Type B pancreatic cell (in vitro differentiated cells): ENCODE results near the gene KHNYN. TPM values are rescaled to one million over a fixed set of nuclear protein-coding genes. Genes with fewer than 3 reads are reported as not detected.
"Not testable (repeated sequence)": the region's sequence is repeated elsewhere in the genome, so short reads cannot be mapped to it uniquely, and the experiment has no call there.

Source experiments
- DNase-seq: peaks from one replicate; pipeline ENCODE4 v3.0.0; 2021; ENCODE audit warnings: mixed read lengths; ENCODE audit not compliant: unreplicated experiment; ENCODE audit errors: extremely low spot score
- H3K27ac Mint-ChIP-seq: 2 replicates; pipeline ENCODE4 v1.8.0; 2021; ENCODE audit warnings: mild to moderate bottlenecking, mixed read lengths
- H3K27me3 Mint-ChIP-seq: 2 replicates; pipeline ENCODE4 v1.8.0; 2021; ENCODE audit warnings: mixed read lengths
- H3K36me3 Mint-ChIP-seq: 2 replicates; pipeline ENCODE4 v1.8.0; 2021; ENCODE audit warnings: mixed read lengths
- H3K4me1 Mint-ChIP-seq: one replicate; pipeline ENCODE4 v1.8.0; 2021; ENCODE audit warnings: mixed read lengths; ENCODE audit not compliant: unreplicated experiment
- H3K4me3 Mint-ChIP-seq: 2 replicates; pipeline ENCODE4 v1.8.0; 2021; ENCODE audit warnings: mild to moderate bottlenecking, mixed read lengths
- H3K9me3 Mint-ChIP-seq: 2 replicates; pipeline ENCODE4 v1.8.0; 2021; ENCODE audit warnings: mixed read lengths
- total RNA-seq: library from RNA; stranded (reverse); gene quantifications from 2 replicates; pipeline ENCODE4 v1.2.1, GENCODE V29; 2021; ENCODE audit warnings: low replicate concordance
- TF ChIP-seq, protein P1 (sequence below): fragments of 200-600 bp; sonication (generic); conservative IDR thresholded peaks from 2 replicates; pipeline ENCODE4 v1.5.0; 2021; ENCODE audit warnings: antibody characterized with exemption, mild to moderate bottlenecking

The KHNYN gene
- total RNA-seq, 1 donor from 2014 or later, result 81.3 TPM

DNA sequence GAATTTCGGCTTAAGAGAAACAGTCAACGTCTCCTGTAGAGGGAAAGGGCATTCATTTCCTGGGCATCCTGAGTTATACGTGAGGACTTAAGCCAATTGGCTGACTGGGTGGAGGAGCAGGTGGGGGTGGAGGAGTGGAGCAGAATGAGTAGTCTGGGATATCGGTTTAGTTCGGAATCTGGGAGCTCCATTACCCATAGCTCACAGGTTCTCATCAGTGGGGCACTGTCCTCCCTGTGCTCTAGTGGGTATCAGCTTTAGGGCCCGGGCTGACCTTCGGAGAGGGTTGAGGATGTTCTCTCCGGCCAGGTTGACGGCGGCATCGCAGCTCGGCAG lies 12.1 kb downstream of the KHNYN start:
- TF ChIP-seq, protein P1, sequence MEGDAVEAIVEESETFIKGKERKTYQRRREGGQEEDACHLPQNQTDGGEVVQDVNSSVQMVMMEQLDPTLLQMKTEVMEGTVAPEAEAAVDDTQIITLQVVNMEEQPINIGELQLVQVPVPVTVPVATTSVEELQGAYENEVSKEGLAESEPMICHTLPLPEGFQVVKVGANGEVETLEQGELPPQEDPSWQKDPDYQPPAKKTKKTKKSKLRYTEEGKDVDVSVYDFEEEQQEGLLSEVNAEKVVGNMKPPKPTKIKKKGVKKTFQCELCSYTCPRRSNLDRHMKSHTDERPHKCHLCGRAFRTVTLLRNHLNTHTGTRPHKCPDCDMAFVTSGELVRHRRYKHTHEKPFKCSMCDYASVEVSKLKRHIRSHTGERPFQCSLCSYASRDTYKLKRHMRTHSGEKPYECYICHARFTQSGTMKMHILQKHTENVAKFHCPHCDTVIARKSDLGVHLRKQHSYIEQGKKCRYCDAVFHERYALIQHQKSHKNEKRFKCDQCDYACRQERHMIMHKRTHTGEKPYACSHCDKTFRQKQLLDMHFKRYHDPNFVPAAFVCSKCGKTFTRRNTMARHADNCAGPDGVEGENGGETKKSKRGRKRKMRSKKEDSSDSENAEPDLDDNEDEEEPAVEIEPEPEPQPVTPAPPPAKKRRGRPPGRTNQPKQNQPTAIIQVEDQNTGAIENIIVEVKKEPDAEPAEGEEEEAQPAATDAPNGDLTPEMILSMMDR, result peak; percentile 14
- peak overlapping the region; percentile 98 for H3K27ac Mint-ChIP-seq
- no peaks in the 10 kb centered on the region for H3K27me3 Mint-ChIP-seq

DNA sequence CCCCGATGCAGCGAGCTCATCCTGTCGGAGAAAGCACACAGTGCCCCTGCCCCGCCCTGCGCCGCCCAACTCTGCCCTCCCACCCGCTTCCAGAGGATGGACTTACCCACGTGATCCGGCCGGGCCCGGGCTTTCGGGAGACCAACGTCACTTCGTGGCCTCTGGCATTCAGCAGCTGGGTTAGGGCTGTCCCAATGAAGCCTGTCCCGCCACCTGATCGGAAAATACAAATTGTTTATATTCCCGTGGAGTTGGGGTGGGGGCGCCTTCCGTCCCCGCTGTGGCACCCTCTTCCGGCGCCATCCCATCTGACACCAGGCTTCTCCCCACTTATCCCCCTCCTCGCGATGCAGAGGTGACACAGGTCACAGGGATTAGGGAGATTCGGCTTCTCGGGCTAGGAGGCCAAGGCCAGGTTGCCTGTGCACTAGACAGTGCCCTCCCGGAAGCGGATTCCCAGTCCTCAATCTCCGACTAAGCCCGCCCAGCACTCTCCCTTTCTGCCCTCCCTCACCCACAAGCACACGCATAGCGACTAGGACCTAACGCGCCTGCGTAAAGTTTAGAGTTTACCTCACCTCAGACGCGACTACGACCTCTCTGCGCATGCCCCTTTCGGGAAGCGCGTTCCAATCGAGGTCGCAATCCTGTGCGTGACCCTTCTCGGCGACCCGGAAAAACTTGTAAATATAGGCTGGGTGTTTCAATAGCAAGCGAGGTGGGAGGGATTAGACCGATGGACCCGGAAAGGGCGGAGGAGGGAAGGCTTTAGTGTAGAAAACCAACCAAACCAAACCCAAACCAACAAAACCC lies 12.7 kb downstream of the KHNYN start, which contains the start of gene SDR39U1:
Gene SDR39U1, minus strand, starts transcription at position 537 of the 813 bp plus-strand sequence. Its CDS starts 7 bp downstream, at position 530.
- Mint-ChIP-seq H3K9me3 (no peaks in the 10 kb centered on the region), H3K4me1 (peaks cover 14% of the 10 kb centered on the region), H3K36me3 (peaks cover 3% of the 10 kb centered on the region), H3K27ac (peak within 1 kb of the TSS; percentile 98), H3K27me3 (no peaks in the 10 kb centered on the region), H3K4me3 (peak within 1 kb of the TSS; percentile 97)
- peak; percentile 95 for DNase-seq
- TF ChIP-seq, protein P1, result peak; percentile 20

More for the DNA sequence above, 12.1 kb downstream of the KHNYN start:
- peaks cover 15% of the 10 kb centered on the region for H3K4me1 Mint-ChIP-seq
- no peak for DNase-seq
- peaks cover 4% of the 10 kb centered on the region for H3K36me3 Mint-ChIP-seq
- peak overlapping the region; percentile 97 for H3K4me3 Mint-ChIP-seq
- H3K9me3 Mint-ChIP-seq, result no peaks in the 10 kb centered on the region

DNA sequence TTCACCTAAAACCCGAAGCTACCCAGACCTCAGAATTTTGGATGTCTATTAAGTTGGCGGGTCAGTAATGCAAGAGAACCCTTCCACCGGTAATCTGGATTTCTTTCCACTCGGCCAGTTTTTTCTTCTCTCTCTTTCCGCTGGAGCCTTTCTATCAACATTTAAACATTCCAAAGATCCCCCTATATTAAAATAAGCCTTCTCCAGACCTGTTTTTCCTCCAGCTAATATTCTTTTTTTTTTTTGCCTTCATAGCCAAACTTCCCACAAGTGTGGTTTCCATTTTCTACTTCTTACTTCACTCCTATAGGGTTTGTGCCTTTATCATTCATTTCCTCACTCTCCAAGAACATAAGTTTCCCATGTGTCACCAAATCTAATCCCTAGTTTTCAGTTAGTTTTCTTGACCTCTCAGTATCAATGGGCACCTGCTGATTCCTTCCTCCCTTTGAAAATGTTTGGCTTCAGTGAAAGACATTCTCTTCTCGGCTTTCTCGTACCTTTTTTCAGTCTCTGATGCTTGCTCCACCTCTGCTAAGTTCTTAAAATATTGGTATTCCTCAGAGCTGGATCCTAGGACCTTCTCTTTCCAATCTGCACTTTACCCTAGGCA lies 13.4 kb downstream of the KHNYN start:
- Mint-ChIP-seq H3K27me3 (no peaks in the 10 kb centered on the region), H3K9me3 (no peaks in the 10 kb centered on the region), H3K4me3 (peak overlapping the region; percentile 97), H3K4me1 (peaks cover 12% of the 10 kb centered on the region), H3K36me3 (peaks cover 3% of the 10 kb centered on the region), H3K27ac (peak overlapping the region; percentile 98)
- TF ChIP-seq, protein P1, result no peak
- no peak for DNase-seq

DNA sequence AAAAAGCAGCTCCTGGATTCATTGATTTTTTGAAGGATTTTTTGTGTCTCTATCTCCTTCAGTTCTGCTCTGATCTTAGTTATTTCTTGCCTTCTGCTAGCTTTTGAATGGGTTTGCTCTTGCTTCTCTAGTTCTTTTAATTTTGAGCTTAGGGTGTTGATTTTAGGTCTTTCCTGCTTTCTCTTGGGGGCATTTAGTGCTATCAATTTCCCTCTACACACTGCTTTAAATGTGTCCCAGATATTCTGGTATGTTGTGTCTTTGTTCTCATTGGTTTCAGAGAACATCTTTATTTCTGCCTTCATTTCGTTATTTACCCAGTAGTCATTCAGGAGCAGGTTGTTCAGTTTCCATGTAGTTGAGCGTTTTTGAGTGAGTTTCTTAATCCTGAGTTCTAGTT lies 21.1 kb downstream of the KHNYN start:
- H3K4me1 Mint-ChIP-seq, H3K27me3 Mint-ChIP-seq, H3K4me3 Mint-ChIP-seq, H3K27ac Mint-ChIP-seq, DNase-seq, H3K9me3 Mint-ChIP-seq: not testable (repeated sequence)
- H3K36me3 Mint-ChIP-seq, result peaks cover 26% of the 10 kb centered on the region

DNA sequence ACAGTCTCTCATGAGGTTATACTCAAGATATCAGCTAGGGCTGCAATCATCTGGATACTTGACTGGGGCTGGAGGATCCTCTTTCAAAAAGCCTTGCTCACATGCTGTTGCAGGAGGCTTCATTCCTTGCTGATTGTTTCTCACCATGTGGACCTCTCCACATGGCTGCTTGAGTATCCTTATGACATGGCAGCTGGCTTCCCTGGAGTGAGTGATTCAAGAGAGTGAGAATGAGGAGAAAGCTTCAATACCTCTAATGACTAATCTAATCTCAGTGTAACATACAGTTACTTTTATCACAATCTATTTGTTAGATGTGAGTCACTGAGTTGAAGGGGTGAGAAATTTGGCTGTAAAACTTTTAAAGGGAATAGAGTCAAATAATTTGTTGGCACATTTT lies 27.2 kb downstream of the KHNYN start:
- Mint-ChIP-seq H3K4me1 (no peaks in the 10 kb centered on the region), H3K36me3 (peaks cover 18% of the 10 kb centered on the region), H3K27ac (no peak overlapping the region), H3K9me3 (peaks cover 6% of the 10 kb centered on the region), H3K4me3 (no peak overlapping the region), H3K27me3 (no peaks in the 10 kb centered on the region)
- TF ChIP-seq, protein P1, result no peak
- DNase-seq, result no peak

DNA sequence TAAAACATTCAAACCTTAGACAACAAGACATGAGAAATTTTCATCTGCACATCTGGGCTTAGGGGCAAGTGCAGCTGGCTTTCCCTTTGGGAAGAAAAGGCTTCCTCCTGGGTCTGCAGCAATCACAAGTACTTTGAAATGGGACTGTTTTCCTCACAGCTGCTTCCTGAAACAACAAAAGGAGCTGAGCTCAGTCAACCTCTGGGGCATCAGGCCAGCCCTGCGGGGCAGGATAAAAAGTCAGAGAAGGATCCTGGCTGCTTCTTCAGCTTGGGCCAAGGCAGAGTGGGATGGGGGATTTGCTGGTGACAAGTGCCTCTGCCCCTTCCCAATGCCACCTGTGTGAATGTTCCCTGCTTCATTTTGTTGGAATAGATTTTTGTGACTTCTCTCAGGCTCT lies 29.0 kb downstream of the KHNYN start:
- no peak for DNase-seq
- H3K4me3 Mint-ChIP-seq, result no peak overlapping the region
- H3K4me1 Mint-ChIP-seq, result no peaks in the 10 kb centered on the region
- TF ChIP-seq, protein P1, result no peak
- no peak overlapping the region for H3K27ac Mint-ChIP-seq
- H3K9me3 Mint-ChIP-seq, result peaks cover 5% of the 10 kb centered on the region
- H3K27me3 Mint-ChIP-seq, result no peaks in the 10 kb centered on the region
- H3K36me3 Mint-ChIP-seq, result peaks cover 10% of the 10 kb centered on the region
